Psoas muscle (tissue), 8 donors: Measurements from ENCODE around the gene C4BPB. TPM values are rescaled to one million over a fixed set of nuclear protein-coding genes. Genes with fewer than 3 reads are reported as not detected.
A peak's percentile ranks its signal among the peaks of the same experiment; 100 is the strongest.
"Not testable (repeated sequence)": the region's sequence is repeated elsewhere in the genome, so short reads cannot be mapped to it uniquely, and the experiment has no call there.

Experiments
- ATAC-seq, 4 donors: fragments of 200-7000 bp; cut with Tn5 transposase; one replicate each; pipeline ENCODE4 v1.9.1; 2020; ENCODE audit warnings: moderate library complexity in 3 of 4, mild to moderate bottlenecking in 2 of 4
- DNase-seq, 2 donors: peaks; one replicate each; pipeline ENCODE4 v3.0.0-alpha.2; 2020
- H3K27ac ChIP-seq: fragments of 200-600 bp; one replicate; pipeline ENCODE4 v1.8.0; 2022
- H3K27me3 ChIP-seq, 3 donors: fragments of 200-600 bp in 1 of 3; one replicate each; pipeline versions ENCODE4 v1.6.1 to v1.8.0; 2013 to 2022; ENCODE audit warnings: low read length in 2 of 3, mild to moderate bottlenecking in 2 of 3, moderate library complexity in 1 of 3; ENCODE audit not compliant: insufficient read depth in 3 of 3
- H3K36me3 ChIP-seq, 2 donors: fragments of 200-600 bp in 1 of 2; one replicate each; pipeline versions ENCODE4 v1.6.1 to v1.8.0; 2013 to 2022; ENCODE audit warnings: low read depth in 1 of 2, mild to moderate bottlenecking in 1 of 2, moderate library complexity in 1 of 2; ENCODE audit not compliant: insufficient read depth in 1 of 2
- H3K4me1 ChIP-seq: fragments of 200-600 bp; one replicate; pipeline ENCODE4 v1.8.0; 2022
- H3K4me3 ChIP-seq: fragments of 200-600 bp; one replicate; pipeline ENCODE4 v1.8.0; 2022; ENCODE audit warnings: mild to moderate bottlenecking
- H3K9me3 ChIP-seq: fragments of 200-600 bp; one replicate; pipeline ENCODE4 v1.8.0; 2022
- CTCF ChIP-seq: fragments of 200-600 bp; IDR thresholded peaks from one replicate; pipeline ENCODE4 v1.8.0; 2022; ENCODE audit warnings: antibody characterized with exemption
- WGBS, 3 donors: extraction: QIAGEN DNeasy Blood & Tissue Kit; methylation state at CpG; one replicate each; pipeline versions ENCODE4 v1.1.6 to v1.1.7; 2013; 5-methylcytosine and 5-hydroxymethylcytosine counted together
- intact Hi-C, 2 donors: fragments of 100-400 bp; cut with DNase I; formaldehyde crosslinking; loops; one replicate each; pipeline versions ENCODE4 v1.11.0 to v1.14.2; 2022
- long read RNA-seq, 2 donors: library from polyadenylated mRNA; unstranded; transcript quantifications; one replicate each; pipeline ENCODE4 v2.0.0, GENCODE V29; 2021
- polyA plus RNA-seq, 3 donors: library from polyadenylated mRNA; stranded (reverse); fragments of 200-250 nt; gene quantifications; one replicate each; pipeline ENCODE4 v1.2.3, GENCODE V29; 2013
- total RNA-seq, 4 donors: library from RNA; stranded (reverse); fragmentation: NEBNext Ultra II Directional in 2 of 4; extraction: Animal tissue kit (Norgen Biotek cat#: 25700) in 2 of 4; gene quantifications; one replicate each; pipeline versions ENCODE4 v1.2.1 to v1.2.4, GENCODE V29; 2021 to 2023
- donor health status: healthy with polysubstance abuse.
- donor health status: DM: no; HTN: no; CAD: no; lungs with moderate emphysema.
- donor health status: Bipolar disorder and iron deficiency.
- donor health status: healthy.
- donor health status: DM: yes; HTN: yes; CAD: no.
- donor health status: DM: no; HTN: no; CAD: no.
- donor health status: DM: no; HTN: no; CAD: no.
- donor health status: DM: yes; HTN: yes; CAD: no.

Gene C4BPB
- total RNA-seq = under 1 TPM in 3 of 4 donors, not detected in 1; 0.25 to 0.48 (median 0.27) TPM
- polyA plus RNA-seq = under 1 TPM in 2 of 3 donors, not detected in 1; 0.08 to 0.12 TPM
- long read RNA-seq, donor 1 = 0 reads
- long read RNA-seq, donor 2 = 0 reads

GRCh38 chr1:207088701-207089626 is at the start of gene C4BPB:
Gene C4BPB, plus strand, starts transcription at chr1:207088860. Its CDS starts 672 bp downstream, at chr1:207089532.
- H3K4me3 ChIP-seq = no peak within 1 kb of the TSS
- no peak within 1 kb of the TSS for H3K27ac ChIP-seq
- intact Hi-C loops = no loop called here
- TF ChIP-seq CTCF = no peak
- H3K36me3 ChIP-seq = no peaks in the 10 kb centered on the region
- no peak for DNase-seq
- 62 to 74% (median 63%) methylated on average over 9 of the region's 9 CpGs for WGBS, 3 donors
- no peaks in the 10 kb centered on the region for H3K4me1 ChIP-seq
- no peaks in the 10 kb centered on the region for H3K9me3 ChIP-seq
- peak in 3 of 4 donors; percentile 43 to 59 (median 54) for ATAC-seq
- no peaks in the 10 kb centered on the region for H3K27me3 ChIP-seq

DNA sequence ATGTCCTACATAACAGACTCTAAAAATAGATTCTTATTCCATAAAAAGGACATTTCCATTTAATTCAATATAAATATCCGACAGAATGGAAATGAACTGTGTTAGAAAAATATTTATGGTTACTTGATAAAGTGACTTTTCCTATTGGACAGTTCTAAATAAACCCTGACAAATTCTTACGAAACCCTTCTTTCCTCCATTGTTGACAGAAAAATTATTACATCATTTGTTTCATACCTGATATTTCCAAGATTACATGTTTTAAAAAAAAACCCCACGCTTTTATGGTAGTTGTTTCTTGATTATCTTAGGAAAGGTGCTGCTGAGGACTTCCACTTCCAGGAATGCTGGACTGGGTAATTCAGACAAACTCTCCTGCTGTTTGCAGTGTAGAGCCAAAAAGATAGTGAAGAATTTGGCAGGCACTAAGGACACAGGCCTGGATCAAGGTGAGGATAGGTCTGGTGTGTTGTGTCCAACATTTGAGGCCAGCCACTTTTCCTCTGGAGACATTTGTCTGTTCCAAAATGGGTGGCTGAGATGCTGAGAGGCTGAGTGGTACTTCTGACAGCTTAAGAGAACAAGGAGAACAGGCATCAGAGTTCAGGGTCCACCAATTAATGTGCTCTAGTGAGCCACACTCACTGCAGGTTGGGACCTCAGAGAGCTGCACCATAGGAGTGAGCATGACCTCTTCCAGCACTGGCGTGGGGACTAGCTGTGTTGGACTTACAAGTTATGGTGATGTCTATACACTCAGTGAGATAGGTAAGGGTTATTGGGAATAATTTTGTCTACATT is 49.1 kb upstream of the C4BPB start:
- no peak for ATAC-seq

DNA sequence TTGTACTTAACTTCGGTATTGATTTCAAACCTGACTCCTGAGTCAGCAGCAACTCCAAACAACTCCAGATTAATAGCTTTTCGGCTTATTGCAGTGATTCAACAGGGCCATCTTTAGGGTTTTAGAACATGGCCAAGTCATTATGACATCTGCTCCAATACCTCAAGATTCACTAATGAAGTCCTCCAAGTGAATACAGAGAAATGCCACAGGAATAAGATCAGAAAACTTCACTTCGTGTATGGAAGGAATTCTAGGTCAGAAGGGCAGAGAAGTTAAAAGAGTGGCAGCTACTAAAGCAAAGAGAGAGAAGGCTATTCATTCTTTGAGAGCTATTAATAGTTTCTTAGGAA is 48.5 kb upstream of the C4BPB start:
- H3K27ac ChIP-seq = no peak overlapping the region
- TF ChIP-seq CTCF = no peak
- intact Hi-C loops = no loop called here
- DNase-seq = no peak
- no peaks in the 10 kb centered on the region for H3K27me3 ChIP-seq
- H3K9me3 ChIP-seq = no peaks in the 10 kb centered on the region
- WGBS, 3 donors = 73 to 78% (median 77%) methylated on average over 3 of the region's 3 CpGs
- no peaks in the 10 kb centered on the region for H3K4me1 ChIP-seq
- no peak for ATAC-seq
- no peaks in the 10 kb centered on the region for H3K36me3 ChIP-seq
- H3K4me3 ChIP-seq = no peak overlapping the region

More for the DNA sequence above, 49.1 kb upstream of the C4BPB start:
- intact Hi-C loops = no loop called here
- 88 to 94% (median 91%) methylated on average over 4 of the region's 4 CpGs for WGBS, 3 donors
- Histone ChIP-seq H3K27me3 (no peaks in the 10 kb centered on the region), H3K4me1 (no peaks in the 10 kb centered on the region), H3K27ac (no peak overlapping the region), H3K4me3 (no peak overlapping the region), H3K9me3 (no peaks in the 10 kb centered on the region), H3K36me3 (no peaks in the 10 kb centered on the region)
- no peak for DNase-seq
- no peak for TF ChIP-seq CTCF

DNA sequence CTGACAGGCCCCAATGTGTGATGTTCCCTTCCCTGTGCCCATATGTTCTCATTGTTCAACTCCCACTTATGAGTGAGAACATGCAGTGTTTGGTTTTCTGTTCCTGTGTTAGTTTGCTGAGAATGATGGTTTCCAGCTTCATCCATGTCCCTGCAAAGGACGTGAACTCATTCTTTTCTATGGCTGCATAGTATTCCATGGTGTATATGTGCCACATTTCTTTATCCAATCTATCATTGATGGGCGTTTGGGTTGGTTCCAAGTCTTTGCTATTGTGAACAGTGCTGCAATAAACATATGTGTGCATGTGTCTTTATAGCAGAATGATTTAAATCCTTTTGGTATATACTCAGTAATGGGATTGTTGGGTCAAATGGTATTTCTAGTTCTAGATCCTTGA is 47.3 kb upstream of the C4BPB start:
- intact Hi-C loops, ATAC-seq, DNase-seq, H3K4me3 ChIP-seq, H3K9me3 ChIP-seq, H3K27me3 ChIP-seq, H3K27ac ChIP-seq, H3K4me1 ChIP-seq, H3K36me3 ChIP-seq: not testable (repeated sequence)
- 93 to 98% (median 97%) methylated on average over 2 of the region's 2 CpGs for WGBS, 3 donors

DNA sequence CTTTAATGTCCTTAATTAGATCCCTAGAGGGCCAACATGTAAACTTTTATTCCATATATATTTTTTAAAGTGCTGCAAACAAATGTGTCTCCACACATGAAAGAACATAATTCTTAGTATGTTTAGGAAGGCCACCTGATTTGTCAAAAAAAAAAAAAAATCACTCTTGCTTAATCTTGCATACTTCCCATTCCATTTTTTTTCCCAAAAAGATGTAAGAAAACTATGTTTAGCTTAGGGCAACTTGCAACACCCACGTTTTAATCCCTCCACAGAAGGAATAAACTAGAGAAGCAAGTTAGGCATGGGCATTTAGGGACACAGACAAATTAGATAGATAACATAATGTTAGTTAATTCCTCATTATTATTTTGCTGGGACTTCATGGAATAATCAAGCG is 43.2 kb upstream of the C4BPB start:
- H3K27ac ChIP-seq = no peak overlapping the region
- no peak for TF ChIP-seq CTCF
- no peak for DNase-seq
- H3K36me3 ChIP-seq = peaks cover 2 to 16% of the 10 kb centered on the region in 2 donors
- 71 to 82% (median 75%) methylated on average over 2 of the region's 2 CpGs for WGBS, 3 donors
- intact Hi-C loops = loop anchor here in 1 of 2 donors (5.0 kb wide), 1 partner anchor 37 kb away; no protein-coding TSS in a partner anchor
- no peak overlapping the region for H3K4me3 ChIP-seq
- H3K4me1 ChIP-seq = peaks cover 34% of the 10 kb centered on the region
- no peaks in the 10 kb centered on the region for H3K9me3 ChIP-seq
- no peak for ATAC-seq
- H3K27me3 ChIP-seq = no peaks in the 10 kb centered on the region
